NCI-H226 (cell line): ENCODE measurements around the gene UCP2.

Experiments
- DNase-seq: peaks from one replicate; pipeline ENCODE4 v3.0.0-alpha.2; 2015

Gene UCP2

DNA sequence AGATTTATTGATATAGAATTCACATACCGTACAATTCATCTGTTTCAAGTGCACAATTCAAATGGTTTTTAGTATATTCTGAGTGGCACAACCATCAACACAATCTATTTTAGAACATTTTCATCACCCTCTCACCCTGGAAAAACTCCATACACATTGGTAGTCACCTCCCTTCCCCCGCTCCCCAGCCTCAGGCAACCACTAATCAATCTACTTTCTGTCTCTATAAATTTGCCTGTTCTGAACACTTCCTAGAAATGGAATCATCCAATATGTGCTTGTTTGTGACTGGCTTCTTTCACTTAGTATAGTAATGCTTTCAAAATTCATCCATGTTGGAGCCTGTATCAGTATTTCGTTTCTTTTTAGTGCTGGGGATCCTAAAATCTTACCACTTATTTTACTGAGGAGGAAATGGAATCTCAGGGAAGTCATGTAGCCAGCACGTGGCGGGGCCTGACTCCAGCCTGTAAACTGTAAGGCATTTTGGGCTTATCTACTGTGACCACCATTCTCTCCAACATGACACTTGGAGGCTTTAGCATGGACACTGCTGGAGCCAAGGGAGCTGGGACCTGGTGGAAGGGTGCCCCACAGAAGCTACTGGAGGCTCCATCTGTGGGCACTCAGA, 27.1 kb upstream of the UCP2 start:
- no peak for DNase-seq

DNA sequence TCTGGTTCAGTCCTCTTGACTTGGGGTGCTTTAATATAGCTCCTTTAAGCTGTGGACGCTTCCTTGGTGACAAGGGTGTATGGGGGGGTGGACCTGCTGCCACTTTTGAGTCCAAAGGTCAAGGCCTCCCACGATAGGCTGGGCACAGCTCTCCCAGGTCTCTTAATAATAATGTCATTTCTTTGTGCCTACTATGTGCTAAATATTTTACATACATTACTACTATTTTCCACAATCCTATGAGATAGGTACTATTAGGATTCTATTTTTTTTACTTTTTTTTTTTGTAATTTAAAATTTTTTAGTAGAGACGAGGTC, 26.5 kb upstream of the UCP2 start:
- no peak for DNase-seq

DNA sequence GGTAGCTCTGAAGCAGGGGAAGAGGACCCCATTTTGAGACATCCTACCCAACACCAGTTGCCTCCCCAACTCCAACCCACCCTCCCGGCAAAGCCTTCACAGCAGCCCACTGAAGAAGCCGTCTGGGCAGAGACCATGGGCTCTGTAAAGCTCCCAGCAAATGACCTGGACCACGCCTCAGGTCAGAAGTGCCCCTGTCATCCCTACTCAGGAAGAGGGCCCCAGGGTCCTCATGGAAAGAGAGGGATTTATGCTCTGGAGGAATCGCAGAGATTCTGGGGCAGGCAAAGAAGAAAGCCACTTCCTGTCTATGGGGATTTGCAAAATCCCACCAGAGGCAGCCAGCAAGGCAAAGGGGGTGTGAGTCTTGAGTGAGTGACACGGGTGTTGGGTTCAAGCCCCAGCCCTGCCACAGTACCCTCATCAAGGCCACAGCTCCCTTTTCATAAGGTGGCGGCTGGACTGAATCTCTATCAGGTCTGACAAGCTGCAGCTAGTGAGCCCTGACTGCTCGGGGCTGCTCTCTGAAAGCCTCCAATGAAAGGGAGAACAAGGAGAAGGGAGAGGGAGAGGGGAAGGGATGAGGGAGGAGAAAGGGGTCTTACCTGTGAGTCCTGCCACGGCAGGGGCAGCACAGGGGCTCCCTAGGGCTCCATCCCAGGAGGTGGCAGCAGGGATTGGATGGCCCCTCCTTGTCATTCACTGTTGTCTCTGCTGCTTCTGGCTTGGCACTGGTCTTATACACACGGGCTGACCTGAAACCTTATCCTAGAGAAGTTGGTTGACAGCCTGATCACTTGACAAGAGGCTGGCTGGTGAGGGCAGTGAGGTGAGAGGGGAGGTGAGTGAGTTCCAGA, 26.0 kb upstream of the UCP2 start, which contains the start of gene UCP3:
UCP3 (minus strand) TSS at position 713 of the 857 bp plus-strand sequence. CDS start 2,043 bp downstream, outside the sequence.
- DNase-seq: no peak

DNA sequence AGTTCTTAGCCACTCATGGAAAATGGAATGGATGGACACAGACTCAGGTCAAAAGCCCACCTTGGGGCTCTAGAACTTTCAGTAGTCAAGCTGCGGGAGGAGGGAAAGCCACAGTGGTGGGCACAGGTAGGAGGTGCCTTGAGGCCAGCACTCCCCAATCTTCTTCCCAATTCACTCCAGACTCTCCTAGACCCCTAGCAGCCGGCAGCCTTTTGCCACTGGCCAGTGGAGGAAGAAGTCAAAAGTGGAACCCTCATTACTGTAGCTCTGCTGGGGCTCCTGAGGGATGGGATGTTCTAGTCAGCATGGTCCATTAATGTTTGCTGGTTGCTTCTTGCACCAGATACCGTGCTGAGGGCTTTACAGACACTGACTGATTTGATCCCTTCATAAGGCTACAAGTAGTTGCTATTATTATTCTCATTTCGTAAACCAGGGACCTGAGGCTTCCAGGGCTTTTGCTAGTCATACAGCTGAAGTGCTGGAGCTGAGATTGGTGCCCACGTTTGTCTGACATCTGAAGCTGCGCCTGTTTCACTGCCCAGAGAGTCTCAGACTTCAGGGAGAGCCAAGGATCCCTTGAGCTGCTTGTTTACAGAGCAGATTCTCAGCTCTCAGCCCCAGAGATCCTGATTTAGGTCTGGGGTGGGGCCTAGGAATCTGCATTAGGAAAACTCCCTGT, 25.2 kb upstream of the UCP2 start:
- DNase-seq: no peak

DNA sequence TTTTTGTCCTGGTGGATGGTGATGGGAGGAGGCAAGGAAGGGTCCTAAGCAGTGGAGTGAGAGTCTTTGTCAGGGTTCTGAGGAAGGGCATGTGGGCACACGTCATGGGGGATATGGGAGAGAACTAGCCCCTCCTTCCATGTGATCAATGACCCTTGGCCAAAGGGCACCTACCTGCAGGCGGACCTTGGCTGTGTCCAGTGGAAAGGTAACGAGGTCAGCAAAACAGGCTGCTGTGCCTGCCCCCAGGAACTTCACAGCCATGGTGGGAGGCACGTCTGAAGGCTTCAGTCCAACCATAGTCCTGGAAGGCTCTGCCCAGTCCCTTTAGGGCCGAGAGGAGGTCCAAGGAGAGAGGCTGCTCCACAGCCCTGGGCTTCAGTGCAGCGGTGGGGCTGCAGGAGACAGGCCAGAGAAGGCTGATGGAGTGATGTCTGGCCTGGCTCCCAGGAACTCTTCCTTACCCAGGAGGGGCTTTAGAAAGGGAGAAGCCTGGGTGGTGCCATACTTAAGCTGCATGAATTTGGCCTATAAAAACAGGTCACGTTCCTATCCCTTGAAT, 24.2 kb upstream of the UCP2 start:
- DNase-seq: no peak

DNA sequence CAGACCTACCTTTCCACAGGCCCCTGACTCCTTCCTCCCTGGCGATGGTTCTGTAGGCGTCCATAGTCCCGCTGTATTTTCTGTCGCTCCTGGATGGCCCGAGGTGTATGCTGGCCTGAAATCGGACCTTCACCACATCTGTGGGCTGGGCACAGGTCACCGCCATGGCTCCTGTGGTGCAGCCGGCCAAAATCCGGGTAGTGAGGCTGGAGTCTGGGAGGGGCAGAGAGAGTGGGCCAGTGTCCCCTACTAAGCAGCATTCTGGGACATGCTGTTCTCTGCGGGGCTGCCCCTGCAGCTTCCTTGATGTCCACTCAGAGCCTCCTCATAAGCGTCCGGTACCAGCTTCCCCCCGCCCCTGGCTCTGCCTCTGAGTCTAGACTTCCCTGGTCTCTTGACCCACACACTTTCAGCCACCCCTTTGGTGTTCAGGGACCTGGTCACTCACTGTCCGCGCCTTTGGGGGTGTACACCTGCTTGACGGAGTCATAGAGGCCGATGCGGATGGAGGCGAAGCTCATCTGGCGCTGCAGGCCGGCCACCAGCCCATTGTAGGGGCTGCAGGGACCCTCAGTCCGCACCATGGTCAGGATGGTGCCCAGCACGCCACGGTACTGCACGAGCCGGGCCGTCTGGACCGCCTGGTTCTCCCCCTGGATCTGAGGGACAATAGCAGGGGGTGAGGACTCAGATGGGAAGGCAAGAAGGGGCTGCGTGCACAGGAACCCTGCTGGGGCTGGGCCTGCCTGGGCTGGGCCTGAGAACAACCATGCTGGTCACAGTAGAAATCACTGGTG, 23.3 kb upstream of the UCP2 start:
- DNase-seq: no peak

DNA sequence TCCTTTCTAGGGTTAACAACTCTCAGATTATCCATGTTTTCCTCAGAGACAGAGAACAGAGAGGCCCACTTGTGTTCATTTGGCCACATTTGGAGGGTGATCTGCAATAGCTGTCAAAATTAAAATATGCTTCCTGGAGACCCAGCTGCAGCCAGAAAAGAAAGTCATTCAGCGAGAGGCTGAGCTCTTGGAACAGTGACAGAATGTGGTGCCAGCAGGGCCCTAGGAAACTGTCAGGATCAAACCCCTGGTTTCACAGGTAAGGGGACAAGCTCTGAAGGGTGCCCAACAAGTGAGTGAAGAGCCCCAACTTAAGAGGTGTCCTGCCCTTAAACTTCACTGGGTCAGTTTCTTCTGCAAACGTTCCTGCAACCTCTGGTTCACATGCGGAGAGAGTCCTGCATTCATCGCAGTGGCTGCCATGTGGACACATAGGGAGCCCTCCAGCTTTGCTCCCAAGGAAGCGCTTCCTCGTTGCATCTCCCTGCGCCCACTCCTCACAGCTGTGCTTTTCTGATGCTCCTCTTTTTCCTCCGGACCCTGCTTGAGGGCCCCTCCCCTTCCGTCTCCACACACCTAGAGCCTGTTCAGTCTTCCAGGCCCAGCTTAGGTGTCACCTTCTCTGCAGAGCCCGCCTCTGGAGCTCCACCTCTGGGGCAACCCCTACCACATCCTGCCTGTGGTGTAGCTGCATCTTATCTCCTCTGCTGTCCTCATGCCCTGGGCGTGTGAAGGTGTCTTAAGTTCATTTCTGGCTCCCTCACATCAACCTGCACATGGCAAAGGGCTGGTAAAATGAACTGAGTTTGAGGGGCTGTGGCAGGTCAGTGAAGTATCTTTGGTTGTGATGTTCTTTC, 22.3 kb upstream of the UCP2 start:
- DNase-seq: no peak

DNA sequence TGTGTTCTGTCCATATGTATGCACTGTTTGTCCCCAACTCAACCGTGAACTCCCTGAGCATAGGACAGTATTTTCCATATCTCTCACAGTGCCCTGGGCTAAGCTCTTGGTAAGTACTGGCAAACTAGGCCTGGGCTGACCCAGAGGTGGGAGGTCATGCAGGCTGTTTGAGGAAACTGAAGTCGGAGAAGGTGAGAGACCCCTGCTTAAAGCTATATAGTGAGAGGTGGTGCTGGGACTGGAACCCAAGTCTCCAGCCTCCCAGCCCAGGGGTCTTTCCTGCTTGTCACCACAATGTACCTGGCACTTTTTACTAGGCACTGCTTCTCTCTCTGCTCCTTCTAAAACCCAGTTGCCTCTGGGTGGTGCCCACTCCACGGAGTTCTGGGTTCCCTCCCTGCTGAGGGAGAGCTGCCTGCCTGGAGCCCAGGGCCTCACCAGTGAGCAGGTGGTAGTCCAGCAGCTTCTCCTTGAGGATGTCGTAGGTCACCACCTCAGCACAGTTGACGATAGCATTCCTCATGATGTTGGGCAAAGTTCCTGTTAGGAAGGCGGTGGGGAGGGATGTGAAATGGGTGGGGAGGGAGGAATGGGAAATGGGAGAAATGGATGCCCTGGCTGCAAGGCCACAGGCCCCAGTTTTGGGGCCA, 21.5 kb upstream of the UCP2 start:
- no peak for DNase-seq

DNA sequence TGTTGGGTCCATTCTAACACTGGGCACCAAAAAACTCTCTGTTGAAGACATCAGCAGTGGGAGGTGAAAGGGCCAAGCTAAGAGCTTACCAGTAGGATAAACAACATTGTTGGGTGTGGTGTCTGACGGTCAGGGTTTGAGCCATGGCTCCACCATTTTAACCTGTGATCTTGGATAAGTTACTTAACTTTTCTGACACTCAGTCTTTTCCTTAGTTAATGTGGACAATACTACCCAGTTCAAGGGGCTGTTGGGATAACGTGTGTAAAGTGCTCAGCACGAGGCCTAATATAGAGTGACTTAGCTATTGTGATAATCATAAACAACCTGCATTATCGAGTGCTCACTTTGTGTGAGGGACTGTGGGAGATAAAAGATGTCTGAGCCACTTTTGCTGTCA, 20.2 kb upstream of the UCP2 start:
- no peak for DNase-seq

DNA sequence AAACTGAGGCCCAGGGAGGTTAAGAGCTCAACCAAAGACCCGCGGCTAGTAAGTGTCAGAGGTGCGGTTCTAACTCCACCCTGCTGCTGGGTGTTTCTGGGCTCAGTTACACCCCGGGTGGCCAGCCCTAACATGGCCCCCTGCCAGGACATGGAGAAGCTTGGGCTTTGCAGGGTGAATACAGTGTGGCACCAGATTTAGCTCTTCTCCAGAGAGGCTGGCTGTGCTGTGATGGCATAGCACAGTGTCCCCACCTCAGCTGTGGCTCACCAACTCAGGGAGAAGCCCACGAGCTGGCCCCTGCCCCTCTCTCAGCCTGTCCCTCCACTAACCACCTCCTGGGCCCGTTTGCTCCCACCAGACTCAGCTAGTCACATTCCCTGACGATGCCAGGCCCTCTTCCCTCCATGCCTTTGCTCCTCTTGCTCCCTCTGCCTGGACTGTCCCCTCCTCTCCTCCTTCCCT, 19.2 kb upstream of the UCP2 start:
- DNase-seq: no peak

DNA sequence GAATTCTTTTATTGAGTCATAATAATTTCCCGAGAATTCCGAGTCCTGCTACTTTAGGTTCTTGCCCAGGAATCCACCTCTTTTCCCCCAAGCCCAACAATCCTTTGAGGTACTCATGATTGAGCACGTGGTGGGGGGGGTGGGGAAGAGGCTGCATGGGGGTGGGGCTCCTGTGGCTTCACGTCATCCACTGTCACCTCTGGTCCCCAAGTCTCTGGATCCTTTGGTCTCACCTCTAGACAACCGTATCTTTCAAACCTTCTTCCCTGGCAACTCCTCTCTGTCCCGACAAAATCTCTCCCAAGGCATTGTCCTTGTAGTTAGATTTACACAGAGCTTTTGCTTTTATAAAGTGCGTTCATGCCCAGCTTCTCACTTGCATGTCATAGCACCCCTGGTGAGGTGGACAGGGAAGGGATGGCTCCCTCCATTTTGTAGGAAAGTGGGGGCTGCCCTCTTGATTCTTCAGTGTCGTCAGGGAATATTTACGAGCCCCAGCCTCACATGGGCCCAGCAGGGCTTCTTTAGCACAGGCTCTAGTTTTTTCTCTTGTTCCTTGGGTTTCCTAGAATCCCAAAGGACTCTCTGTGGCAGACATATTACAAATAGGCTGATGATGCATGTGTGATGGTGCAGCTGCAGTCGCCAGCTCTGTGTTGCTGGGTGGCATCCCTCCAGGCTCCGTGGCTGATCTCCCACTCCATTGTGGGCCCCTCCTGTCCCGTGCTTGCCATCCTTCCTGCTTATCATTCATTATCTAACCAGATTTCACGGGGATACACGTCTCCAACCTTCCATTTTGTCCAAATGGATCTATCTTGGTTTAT, 17.9 kb upstream of the UCP2 start:
- DNase-seq: no peak

DNA sequence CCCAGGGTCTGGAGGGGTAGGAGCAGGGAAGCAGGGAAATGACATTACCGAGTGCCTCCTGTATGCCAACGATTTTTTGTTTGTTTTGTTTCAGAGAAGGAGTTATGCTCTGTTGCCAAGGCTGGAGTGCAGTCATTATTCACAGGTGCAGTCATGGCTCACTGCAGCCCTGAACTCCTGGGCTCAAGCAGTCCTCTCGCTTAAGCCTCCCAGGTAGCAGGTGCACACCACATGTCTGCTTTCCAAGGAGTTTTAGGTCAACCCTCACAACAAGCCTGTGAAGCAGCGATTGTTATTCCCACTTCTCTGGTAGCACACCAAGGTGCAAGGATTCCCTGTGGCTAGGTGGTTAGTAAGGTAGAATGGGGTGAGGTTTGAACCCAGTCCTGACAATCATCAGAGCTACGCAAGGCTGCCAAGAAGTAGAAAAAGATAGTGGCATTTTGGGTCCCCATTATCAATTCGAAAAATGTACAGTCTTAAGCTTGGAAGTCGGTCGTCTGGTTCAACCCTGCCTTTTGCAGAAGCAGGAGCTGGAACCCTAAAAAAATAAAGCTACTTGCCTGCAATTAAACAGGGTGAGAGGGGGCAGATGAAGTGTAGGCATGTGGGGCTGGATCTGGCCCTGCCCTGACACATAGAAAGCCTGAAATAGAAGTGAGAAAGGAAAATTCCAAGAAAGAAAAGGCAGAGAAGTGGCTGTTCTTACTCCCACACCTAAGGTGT, 17.1 kb upstream of the UCP2 start:
- DNase-seq: no peak

DNA sequence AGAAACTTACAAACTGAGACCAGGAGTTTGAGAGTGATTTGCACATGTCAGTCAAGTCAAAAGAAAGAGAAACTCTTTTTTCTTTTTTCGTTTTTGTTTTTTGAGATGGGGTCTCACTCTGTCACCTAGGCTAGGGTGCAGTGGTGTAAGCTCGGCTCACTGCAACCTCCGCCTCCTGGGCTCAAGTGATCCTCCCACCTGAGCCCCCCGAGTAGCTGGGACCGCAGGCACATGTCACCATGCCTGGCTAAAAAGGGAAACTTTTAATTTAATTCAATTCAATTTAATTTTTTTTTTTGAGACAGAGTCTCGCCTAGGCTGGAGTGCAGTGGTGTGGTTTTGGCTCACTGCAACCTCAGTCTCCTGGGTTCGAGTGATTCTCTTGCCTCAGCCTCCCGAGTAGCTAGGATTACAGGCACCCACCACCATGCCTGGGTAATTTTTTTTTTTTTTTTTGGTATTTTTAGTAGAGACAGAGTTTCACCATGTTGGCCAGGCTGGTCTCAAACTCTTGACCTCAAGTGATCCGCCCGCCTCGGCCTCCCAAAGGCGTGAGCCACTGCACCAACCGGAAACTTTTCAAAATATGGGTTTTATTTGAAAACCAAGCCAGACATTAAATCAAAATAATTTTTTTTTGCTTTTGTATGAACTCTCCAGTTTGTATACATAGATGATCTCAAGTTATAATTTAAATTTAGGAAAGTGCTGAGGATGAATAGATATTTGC, 16.4 kb upstream of the UCP2 start:
- no peak for DNase-seq

DNA sequence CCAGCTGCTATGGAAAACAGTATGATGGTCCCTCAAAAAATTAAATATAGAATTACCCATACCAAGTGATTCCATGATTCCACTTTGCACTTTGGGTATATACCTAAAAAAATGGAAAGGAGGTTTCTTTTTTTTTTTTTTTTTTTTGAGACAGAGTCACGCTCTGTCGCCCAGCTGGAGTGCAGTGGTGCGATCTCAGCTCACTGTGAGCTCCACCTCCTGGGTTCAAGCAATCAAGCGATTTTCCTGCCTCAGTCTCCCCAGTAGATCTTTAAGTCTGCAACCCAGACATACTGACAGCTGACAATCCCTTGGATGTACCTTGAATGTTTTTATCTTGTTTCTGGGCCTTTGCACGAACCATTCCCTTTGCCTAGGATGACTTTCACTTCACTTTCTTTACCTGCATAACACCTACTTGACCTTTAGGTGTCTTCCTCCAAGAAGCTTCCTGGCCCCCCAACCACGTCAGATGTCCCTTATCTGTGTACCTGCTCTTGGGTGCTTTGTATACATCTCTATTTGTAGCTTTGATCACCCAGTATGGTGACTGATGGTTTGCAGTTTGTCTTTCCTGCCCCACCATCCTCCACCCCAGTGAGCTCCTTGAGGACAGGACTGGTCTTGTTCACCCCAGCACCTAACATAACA, 14.6 kb upstream of the UCP2 start:
- no peak for DNase-seq

DNA sequence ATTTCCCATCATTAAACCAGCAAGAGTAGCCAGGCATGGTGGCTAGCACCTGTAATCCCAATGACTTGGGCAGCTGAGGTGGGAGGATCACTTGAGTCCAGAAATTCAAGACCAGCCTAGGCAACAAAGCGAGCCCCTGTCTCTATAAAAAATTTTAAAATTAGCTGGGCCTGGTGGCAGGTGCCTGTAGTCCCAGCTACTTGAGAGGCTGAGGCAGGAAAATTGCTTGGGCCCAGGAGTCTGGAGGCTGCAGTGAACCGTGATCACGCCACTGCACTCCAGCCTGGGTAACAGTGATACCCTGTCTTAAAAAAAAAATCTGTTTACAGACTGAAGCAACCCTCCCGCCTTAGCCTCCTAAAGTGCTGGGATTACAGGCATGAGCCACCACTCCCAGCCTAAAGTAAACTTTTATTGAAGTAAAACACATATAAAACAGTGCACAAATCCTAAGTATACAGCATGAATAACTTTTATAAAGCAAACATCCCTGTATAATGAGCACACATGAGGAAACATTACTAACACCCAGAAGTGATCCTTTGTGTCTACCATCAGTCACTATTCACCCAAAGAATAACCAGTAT, 13.6 kb upstream of the UCP2 start:
- DNase-seq: no peak

DNA sequence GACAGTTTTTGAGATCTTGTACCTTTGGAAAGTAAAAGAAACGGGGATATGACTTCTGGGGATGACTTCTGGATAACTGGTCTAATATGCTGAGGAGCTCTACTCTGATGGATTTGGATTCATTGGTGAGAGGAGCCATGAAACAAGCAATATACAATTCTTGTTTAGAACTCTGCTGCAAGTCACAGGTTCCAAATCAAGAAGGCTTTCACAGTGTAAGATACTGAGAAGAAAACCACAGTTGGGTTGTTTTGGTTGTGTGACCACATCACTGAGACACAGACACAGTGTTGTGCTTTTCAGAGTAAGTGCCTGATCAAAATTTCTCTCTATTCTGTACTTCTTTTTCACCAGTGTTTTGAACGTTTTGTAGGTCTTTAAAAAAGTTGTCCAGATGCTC, 13.1 kb upstream of the UCP2 start:
- DNase-seq: no peak

DNA sequence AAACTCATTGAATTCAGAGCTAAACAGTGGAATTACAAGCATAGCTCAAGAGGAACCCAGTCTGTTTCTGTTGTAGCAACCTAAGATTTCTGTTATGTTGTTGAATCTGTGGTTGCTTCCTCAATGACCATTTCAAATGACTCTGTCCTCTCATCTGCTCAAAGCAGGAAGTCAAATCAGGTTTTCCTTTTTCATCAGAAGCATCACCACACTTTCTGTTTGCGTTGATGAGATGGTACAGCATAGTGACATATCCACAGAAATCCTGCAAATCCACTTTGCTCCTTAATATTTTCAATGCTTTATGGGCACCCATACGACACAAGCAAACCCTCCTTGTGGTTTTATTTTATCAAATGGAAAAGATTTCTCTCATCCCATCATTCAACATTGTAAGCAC, 12.6 kb upstream of the UCP2 start:
- DNase-seq: no peak

DNA sequence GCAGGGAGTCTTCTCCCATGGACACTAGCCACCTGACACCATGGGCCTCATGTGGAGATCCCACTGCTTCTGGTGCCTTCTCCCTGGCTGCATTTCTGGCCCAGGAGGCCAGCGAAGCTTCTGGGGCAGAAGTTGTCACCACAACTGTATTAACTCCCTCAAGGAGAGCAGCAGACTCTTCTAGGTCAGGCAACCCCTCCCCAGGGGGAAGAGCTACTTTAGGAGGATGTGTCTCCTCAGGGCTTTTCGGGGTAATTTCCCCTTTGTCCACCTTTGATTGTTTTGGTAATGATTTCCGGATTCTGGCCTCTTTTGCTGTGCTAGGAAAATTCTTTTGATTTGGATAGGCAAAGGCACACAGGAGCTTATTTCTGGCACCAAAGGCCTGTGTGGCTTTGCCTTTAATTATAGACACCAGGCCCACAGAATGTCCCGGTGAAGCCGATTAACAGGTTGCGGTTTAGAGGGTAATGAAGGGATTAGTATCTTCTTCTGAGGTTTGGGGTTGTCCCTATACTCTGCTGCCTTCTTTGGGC, 8.9 kb upstream of the UCP2 start:
- no peak for DNase-seq
